ENCODE measurements around the gene TINCR. TPM values are rescaled to one million over a fixed set of nuclear protein-coding genes. Genes with fewer than 3 reads are reported as not detected.

The TINCR gene
- total RNA-seq, 1 experiment from 2014 or later, result 2.3 TPM

- Histone ChIP-seq H3K4me1 (ENCODE audit: control insufficient read depth, insufficient read depth, low read length) (no peaks in the 10 kb centered on the region), H3K36me3 (ENCODE audit: control insufficient read depth, insufficient read depth, low read length) (peaks cover 18% of the 10 kb centered on the region), H3K27me3 (ENCODE audit: control insufficient read depth, insufficient read depth, low read length) (no peaks in the 10 kb centered on the region), H3K27ac (ENCODE audit: low read length) (no peak overlapping the region), H3K9me3 (ENCODE audit: control insufficient read depth, insufficient read depth, low read depth, low read length) (no peaks in the 10 kb centered on the region), H3K4me3 (ENCODE audit: low read depth in 2 of 2, low read length in 2 of 2) (no peak overlapping the region)
- BruUV-seq (replicated peaks), result no TSS peak
- no peak for TF ChIP-seq CTCF (IDR thresholded peaks at IDR 0.05)
- TF ChIP-seq REST (IDR thresholded peaks at IDR 0.05; ENCODE audit: insufficient read depth in 1 of 2, low read depth in 2 of 2, low read length in 1 of 2), result no peak
- no peak for TF ChIP-seq POLR2AphosphoS5 (IDR thresholded peaks at IDR 0.05; ENCODE audit: low read depth, low read length)
- no peak for TF ChIP-seq SIN3A (IDR thresholded peaks at IDR 0.05; ENCODE audit: borderline replicate concordance, insufficient read depth, low read depth, low read length)
- TF ChIP-seq TCF7L2 (IDR thresholded peaks at IDR 0.05; ENCODE audit: low read depth, low read length), result no peak
- ChIA-PET POLR2A (no interaction called here), CTCF (no interaction called here)
- in situ Hi-C loops (cut with HindIII; ENCODE audit: low pct_unique_long_range_greater_than_20kb, low sequenced_read_pairs) (no loop called here), intact Hi-C loops (cut with micrococcal nuclease; ENCODE audit: unreplicated experiment) (no loop called here)
- ATAC-seq, result peak; percentile 48; the same call in 1 of the 2 replicates
- no peak for DNase-seq (ENCODE audit: low read depth, low spot score)
These were observed 39.8 kb upstream of the TINCR start for GRCh38 chr19:5607318-5608275.

- in situ Hi-C loops (cut with HindIII; ENCODE audit: low pct_unique_long_range_greater_than_20kb, low sequenced_read_pairs), result no loop called here
- peaks cover 14% of the 10 kb centered on the region for H3K36me3 ChIP-seq (ENCODE audit: control insufficient read depth, insufficient read depth, low read length)
- no peak for ATAC-seq
- ChIA-PET POLR2A (no interaction called here), CTCF (no interaction called here)
- no peaks in the 10 kb centered on the region for H3K27me3 ChIP-seq (ENCODE audit: control insufficient read depth, insufficient read depth, low read length)
- intact Hi-C loops (cut with micrococcal nuclease; ENCODE audit: unreplicated experiment), result no loop called here
- no peak for DNase-seq (ENCODE audit: low read depth, low spot score)
- no peaks in the 10 kb centered on the region for H3K9me3 ChIP-seq (ENCODE audit: control insufficient read depth, insufficient read depth, low read depth, low read length)
- no peaks in the 10 kb centered on the region for H3K4me1 ChIP-seq (ENCODE audit: control insufficient read depth, insufficient read depth, low read length)
- H3K27ac ChIP-seq (ENCODE audit: low read length), result no peak overlapping the region
- TF ChIP-seq REST (IDR thresholded peaks at IDR 0.05; ENCODE audit: insufficient read depth in 1 of 2, low read depth in 2 of 2, low read length in 1 of 2) (no peak), TCF7L2 (IDR thresholded peaks at IDR 0.05; ENCODE audit: low read depth, low read length) (no peak), SIN3A (IDR thresholded peaks at IDR 0.05; ENCODE audit: borderline replicate concordance, insufficient read depth, low read depth, low read length) (no peak), CTCF (IDR thresholded peaks at IDR 0.05) (no peak)
- no TSS peak for BruUV-seq (replicated peaks)
- H3K4me3 ChIP-seq (ENCODE audit: low read depth in 2 of 2, low read length in 2 of 2), result no peak overlapping the region
These were observed 37.6 kb upstream of the TINCR start for GRCh38 chr19:5605362-5605761.
